Activated T-cell treated with anti-CD3 and anti-CD28 coated beads, Interleukin-2, amount 50 U/mL, for 1 hour (primary cell): ENCODE data around the gene HOXA13.

Experiments used
- DNase-seq: peaks from one replicate; pipeline ENCODE4 v3.0.0-alpha.2; 2020

The HOXA13 gene

GRCh38 chr7:27205325-27206280, 5.7 kb upstream of the HOXA13 start:
- DNase-seq = no peak

GRCh38 chr7:27204851-27205322, 5.0 kb upstream of the HOXA13 start:
- DNase-seq = no peak

GRCh38 chr7:27203964-27204594, 4.2 kb upstream of the HOXA13 start:
- no peak for DNase-seq

GRCh38 chr7:27203365-27203953, 3.6 kb upstream of the HOXA13 start:
- no peak for DNase-seq

- DNase-seq = no peak
These were observed 2.9 kb upstream of the HOXA13 start for GRCh38 chr7:27202862-27203134.

- DNase-seq = no peak
These were observed 2.3 kb upstream of the HOXA13 start for GRCh38 chr7:27202018-27202861.

- no peak for DNase-seq
These were observed 1.7 kb upstream of the HOXA13 start for GRCh38 chr7:27201580-27202017.

- DNase-seq = peak; percentile 24
These were observed 1.1 kb upstream of the HOXA13 start for GRCh38 chr7:27200761-27201579.

GRCh38 chr7:27198871-27199801, 755 bp downstream of the HOXA13 start:
- DNase-seq = no peak

- no peak for DNase-seq
These were observed 1.6 kb downstream of the HOXA13 start for GRCh38 chr7:27198138-27198841.

GRCh38 chr7:27197137-27198042, 2.5 kb downstream of the HOXA13 start:
- no peak for DNase-seq

GRCh38 chr7:27196287-27196767, 3.6 kb downstream of the HOXA13 start:
- DNase-seq = peak; percentile 86

- DNase-seq = no peak
These were observed 5.1 kb downstream of the HOXA13 start for GRCh38 chr7:27194686-27195379.

- no peak for DNase-seq
These were observed 5.9 kb downstream of the HOXA13 start for GRCh38 chr7:27194002-27194352.

GRCh38 chr7:27193335-27194001, 6.4 kb downstream of the HOXA13 start:
- DNase-seq = peak; percentile 19

GRCh38 chr7:27192546-27193334, 7.2 kb downstream of the HOXA13 start:
- peak; percentile 44 for DNase-seq
